Measurements from ENCODE around the gene GRID1.

Gene GRID1

DNA sequence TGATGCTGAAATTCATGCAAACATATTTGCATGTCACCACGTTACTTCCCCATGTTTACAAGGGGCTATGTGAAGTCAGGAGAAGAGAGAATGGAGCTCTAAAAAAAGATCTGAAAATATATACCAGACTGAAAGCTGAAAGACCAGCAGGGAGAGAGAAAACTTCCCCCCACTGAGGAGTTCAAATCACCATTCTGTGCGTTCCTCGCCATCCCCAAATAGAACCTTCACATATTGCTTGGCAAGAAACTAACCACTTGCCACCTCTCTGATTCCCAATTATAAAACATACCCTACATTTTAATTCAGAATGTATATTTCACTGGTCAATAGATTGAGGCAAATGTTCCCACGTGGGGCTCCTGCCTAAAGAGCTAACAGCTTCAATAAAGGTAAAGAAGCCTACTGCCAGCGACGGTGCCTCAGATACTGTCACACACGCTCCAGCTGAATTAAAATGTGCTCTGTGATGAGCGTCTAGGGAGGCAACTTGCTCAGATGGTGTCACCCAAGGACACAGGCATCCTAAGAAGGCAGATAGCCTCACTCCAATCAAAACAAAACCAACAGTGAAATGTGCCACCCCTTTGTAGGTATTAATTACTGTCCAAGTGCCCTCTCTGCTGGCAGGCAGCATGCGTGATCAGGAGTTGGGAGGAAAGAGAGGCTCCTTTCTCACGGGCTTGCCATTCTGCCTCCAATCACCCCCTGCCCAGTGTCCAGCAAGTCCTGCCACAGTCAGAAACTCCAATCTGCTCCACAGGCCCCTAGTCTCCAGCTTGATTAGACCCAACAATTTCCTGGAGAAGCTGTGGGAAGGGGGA, 298.2 kb downstream of the GRID1 start:
- no peak for DNase-seq

GRCh38 chr10:86067436-86068050, 299.1 kb downstream of the GRID1 start:
- no peak for DNase-seq

- DNase-seq = no peak
Observed at GRCh38 chr10:86066696-86067095, 299.9 kb downstream of the GRID1 start.

DNA sequence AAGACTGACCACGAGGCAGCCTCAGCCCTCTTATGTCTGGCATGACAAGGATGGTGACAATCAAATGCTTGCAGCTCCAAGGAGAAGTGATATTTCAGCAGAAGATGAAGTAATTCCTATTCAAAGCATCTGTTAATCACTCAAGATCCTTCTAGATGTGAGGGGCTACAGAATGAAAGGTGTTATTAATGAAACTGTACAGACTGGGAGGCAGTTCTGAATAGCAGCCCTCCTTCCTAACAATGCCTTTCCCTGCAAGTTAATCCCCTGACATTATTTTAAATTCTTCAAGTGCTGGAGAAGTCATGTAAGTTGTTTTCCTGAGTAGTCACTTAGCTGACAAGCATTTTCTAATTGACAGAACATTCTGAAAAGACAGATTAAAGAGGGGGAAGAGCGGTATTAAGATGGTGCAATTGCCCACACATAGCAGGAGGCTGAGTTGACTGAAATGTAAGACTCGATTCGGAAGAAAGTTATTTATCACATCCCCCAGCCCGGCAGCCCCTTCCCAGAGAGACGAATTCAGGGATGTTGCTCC, 300.8 kb downstream of the GRID1 start:
- no peak for DNase-seq

DNA sequence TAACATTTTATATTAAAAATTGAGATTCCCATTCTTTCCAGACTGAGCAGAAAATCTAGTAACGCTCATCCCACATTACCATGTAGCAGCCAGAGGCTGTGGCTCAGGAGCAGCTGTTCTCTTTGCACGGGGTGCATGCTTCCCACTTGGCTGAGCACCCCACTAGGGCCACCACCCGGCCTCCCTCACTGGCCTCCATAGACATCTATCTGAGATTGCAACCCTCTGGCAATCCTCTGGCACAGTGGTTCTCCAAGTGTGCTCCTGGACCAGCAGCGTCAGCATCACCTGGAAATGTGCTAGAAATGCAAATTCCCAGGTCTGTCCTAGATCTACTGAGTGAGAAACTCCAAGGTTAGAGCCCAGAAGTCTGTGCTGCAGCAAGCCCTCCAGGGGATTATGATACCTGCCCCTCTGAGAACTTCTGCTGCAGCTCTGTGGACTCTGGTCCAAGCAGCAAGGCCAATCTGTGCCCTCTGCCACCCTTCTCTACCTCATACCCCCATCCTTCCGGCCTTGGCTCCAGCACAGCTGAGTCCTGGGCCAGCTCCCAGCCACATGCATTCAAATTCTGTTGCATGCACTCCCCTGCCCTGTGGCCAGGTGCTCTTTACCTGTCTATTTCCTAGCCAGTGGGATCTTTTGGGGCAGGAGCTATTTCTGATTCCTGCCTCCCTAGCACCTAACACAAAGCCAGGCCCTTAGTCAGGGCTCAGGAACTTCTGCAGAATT, 301.5 kb downstream of the GRID1 start:
- DNase-seq = no peak

DNA sequence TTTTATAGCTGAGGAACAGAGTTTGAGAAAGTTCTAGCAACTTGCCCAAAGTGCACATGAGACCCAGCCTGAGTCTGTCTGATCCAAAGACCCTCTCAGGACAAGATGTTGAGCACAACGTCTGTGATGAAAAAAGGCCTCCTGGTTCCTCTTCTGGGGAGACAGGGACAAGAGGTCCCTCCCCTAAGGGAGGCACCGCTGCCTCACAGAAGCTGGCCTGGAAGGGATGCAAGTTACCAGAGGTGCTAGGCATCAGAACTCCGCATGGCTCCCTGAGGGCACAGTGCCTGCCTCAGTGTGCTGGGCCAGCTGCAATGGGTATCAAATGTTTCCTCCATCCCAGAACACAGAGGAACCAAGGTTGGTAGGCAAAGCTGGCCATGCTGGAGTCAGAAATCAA, 302.4 kb downstream of the GRID1 start:
- no peak for DNase-seq

- no peak for DNase-seq
Observed at GRCh38 chr10:86063341-86063740, 303.3 kb downstream of the GRID1 start.

DNA sequence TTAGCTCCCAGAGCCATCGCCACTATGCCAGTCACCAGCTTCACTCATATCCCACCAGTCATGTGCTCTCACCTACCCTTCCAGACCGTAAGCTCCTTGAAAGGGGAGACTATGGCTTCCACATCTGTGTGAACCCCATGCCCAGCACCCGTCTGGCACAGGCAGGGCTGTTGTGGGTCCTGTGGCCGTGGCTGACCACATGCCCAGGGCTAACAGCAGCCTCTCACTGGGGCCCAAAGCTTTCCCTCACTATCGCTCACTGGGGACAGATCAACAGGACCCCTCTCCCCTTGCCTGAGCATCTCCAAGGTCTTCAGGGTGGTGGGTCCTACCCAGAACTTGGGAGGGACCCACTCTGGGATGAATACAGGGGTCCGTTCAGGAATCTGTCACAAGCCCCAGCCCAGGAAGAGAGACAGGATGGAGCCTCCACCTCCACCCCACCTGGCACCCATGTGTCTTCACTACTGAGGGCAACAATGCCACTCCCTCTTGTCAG, 303.9 kb downstream of the GRID1 start:
- DNase-seq = no peak

- no peak for DNase-seq
Observed at GRCh38 chr10:86062198-86062550, 304.4 kb downstream of the GRID1 start.

GRCh38 chr10:86061278-86062197, 305.1 kb downstream of the GRID1 start:
- DNase-seq = peak in 1 of 58 donors; percentile 10

- DNase-seq = no peak
Observed at GRCh38 chr10:86060386-86061277, 306.0 kb downstream of the GRID1 start.

GRCh38 chr10:86059892-86060291, 306.7 kb downstream of the GRID1 start:
- DNase-seq = no peak

DNA sequence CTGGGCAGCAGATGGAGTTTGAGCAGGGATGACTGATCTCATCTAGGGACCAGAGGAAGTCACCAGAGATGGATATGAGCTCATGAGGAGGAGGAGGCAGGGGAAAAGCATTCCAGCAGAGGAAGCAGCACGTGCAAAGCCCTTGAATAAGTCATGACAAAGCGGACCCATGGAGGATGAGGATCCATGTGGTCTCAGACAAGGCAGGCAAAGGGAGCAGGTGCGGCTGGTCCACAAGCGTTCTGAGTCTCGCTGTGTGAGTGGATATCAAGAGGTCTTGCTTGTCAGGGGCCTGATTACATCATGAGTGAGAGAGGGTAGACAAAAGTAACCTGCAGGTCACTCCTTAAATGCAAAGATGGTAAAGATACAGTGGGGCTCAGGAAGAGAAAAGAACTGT, 307.6 kb downstream of the GRID1 start:
- DNase-seq = no peak

GRCh38 chr10:86057708-86058107, 308.9 kb downstream of the GRID1 start:
- no peak for DNase-seq

GRCh38 chr10:86056672-86057071, 309.9 kb downstream of the GRID1 start:
- no peak for DNase-seq

- no peak for DNase-seq
Observed at GRCh38 chr10:86055928-86056327, 310.7 kb downstream of the GRID1 start.

DNA sequence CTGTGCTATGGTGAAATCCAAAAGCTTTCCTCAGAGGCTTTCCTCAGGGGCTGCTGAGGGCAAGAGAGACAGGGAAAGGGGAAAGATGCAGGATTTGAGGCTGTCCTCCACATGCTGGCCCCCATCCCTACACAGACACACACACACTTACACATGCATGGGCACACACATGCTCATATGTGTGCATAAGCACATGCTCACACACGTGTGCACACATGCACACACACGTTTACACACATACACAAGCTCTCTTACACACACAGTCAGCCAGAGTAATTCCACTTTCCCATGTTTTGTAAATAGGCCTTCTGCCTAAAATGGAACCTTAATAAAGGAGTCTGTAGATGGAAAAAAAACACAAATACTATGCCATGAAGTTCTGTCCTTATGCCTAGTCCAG, 312.9 kb downstream of the GRID1 start:
- DNase-seq = no peak

GRCh38 chr10:86051586-86051985, 315.0 kb downstream of the GRID1 start:
- DNase-seq = no peak

DNA sequence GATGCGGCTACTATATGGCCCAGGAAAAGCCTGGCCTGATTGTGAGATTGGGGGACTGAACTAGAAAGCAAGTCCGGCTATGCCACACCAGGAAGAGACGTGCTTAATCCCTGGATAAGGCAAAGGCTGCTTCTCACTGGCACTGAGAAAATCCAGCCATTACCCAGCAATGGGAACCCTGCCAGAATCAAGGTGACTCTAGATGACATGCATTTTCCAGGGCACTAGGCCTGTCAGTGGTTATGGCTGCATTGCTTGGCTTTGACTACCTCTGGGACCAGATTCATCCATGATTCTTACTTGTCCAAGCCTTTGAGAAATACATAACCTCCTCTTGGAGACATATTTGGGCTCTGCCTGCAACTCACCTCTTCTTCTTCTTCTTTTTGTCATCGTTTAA, 317.2 kb downstream of the GRID1 start:
- DNase-seq = no peak

DNA sequence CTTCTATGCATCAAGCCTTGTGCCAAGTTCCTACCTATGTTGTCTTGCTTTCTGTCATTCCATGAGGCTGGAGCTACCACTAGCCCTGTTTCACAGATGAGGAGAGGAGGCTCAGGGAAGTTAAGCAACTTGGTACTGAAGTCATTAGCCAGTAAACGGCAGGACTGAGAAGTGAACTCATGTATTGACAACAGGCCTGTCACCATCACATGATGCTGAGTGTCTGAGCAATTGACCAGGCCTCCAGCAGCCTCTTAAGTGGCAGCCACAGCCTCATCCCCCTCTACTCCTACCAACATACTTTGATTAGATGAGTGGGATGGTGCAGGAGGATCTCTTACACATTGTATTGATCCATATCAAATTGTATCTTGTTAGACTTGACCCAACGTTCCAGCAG, 317.6 kb downstream of the GRID1 start:
- DNase-seq = no peak
